Right lobe of liver (tissue), 4 donors: ENCODE data around the gene TENM4.

Source experiments
- POLR2A ChIP-seq: fragments of 450-650 bp; IDR thresholded peaks from one replicate; pipeline ENCODE4 v1.6.1; 2017; ENCODE audit warnings: antibody characterized with exemption, mild to moderate bottlenecking
- TF ChIP-seq, protein P1 (sequence below), 4 donors: fragments of 200-600 bp in 3 of 4; fragments of 450-650 bp in 1 of 4; IDR thresholded peaks; one replicate each; pipeline versions ENCODE4 v1.5.1 to v1.8.0; 2016 to 2022; ENCODE audit warnings: antibody characterized with exemption in 4 of 4, mild to moderate bottlenecking in 2 of 4
- donor health status: DM: no; HTN: no; CAD: no.
- donor health status: DM: no; HTN: no; CAD: no.
- donor health status: DM: no; HTN: yes; CAD: no.

DNA sequence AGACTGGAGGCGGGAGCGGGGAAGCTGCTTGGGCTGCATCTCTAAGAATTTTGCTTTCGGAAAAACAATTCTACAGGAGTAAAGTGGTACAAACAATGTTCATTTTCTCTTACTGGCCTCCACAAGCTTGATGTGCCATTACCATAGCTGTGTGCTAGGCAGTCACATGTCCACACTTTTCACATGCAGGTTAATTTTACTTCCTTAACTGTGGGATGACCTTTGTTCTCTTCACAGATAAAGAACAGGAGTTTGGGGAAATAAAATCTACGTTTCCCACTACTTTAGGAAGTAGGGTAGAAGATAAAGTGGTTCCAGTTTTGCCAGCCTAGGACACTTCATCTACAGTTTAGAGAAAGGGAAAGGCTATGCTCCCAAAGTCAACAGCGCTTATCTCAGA lies 539.0 kb downstream of the TENM4 start:
- TF ChIP-seq, protein P1, sequence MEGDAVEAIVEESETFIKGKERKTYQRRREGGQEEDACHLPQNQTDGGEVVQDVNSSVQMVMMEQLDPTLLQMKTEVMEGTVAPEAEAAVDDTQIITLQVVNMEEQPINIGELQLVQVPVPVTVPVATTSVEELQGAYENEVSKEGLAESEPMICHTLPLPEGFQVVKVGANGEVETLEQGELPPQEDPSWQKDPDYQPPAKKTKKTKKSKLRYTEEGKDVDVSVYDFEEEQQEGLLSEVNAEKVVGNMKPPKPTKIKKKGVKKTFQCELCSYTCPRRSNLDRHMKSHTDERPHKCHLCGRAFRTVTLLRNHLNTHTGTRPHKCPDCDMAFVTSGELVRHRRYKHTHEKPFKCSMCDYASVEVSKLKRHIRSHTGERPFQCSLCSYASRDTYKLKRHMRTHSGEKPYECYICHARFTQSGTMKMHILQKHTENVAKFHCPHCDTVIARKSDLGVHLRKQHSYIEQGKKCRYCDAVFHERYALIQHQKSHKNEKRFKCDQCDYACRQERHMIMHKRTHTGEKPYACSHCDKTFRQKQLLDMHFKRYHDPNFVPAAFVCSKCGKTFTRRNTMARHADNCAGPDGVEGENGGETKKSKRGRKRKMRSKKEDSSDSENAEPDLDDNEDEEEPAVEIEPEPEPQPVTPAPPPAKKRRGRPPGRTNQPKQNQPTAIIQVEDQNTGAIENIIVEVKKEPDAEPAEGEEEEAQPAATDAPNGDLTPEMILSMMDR (IDR thresholded peaks at IDR 0.05): no peak
- no peak for TF ChIP-seq POLR2A
